ENCODE data around the gene PATJ.
"Not testable (repeated sequence)": the region's sequence is repeated elsewhere in the genome, so short reads cannot be mapped to it uniquely, and the experiment has no call there.

The PATJ gene

GRCh38 chr1:61743716-61744580 lies 1.7 kb downstream of the PATJ start:
- no peak for DNase-seq

DNA sequence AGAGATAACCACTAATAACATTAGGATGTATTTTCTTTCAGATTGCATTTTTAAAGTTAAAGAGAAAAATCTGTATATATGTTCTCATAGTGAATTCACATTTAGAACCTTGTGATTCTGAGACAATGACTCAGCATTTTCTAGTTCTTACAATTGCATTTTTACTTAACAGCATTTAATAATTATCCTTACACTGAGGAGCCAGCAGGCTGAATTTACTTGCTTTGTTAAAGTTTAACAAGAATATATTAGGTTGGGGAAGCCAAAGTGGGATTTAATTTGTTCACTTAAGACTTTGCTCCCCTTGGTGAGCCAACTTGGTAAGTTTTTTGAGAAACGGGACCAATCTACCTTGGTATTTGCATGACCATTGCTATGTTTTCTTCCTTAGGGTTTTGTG lies 4.5 kb downstream of the PATJ start:
- no peak for DNase-seq

GRCh38 chr1:61748566-61748965 lies 6.3 kb downstream of the PATJ start:
- no peak for DNase-seq

- no peak for DNase-seq
Measured at GRCh38 chr1:61749574-61749973, 7.3 kb downstream of the PATJ start.

DNA sequence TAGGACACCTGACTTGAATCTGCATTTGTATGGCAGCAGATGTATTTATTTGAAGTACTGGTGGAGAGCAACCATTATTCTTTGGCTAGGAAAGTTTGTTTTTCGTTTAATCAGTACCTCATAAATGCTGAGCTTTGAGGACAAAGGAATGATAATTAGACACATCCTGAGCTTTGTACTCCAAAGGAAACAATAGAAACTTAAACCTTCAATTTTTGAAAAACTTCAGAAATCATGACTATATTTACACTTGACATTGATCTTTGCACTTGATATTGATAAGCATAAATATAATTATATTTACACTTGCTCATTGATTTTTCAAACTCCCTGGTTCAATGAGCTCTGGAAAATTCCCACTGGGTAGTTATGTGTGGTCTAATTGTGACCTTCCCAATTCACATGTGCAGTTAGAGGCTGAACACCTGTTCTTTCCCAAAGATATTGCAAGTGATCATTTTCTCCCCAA lies 10.7 kb downstream of the PATJ start:
- DNase-seq, result no peak

- no peak for DNase-seq
Measured at GRCh38 chr1:61753998-61754508, 11.8 kb downstream of the PATJ start.

DNA sequence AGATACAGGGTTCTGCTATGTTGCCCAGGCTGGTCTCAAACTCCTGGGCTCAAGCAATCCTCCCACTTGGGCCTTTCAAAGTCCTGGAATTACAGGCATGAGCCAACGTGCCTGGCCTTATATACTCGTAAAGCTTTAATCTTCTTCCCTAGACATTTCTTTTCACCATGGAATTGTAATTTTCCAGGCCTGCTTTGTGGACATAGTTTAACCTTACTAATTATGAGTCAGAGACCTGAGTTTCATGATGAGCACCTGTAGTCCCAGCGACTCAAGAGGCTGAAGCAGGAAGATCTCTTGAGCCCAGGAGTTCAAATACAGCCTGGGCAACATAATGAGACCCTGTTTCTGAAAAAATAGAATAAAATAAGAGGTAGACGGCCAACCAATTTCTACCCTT lies 12.3 kb downstream of the PATJ start:
- no peak for DNase-seq

GRCh38 chr1:61756773-61757172 lies 14.5 kb downstream of the PATJ start:
- no peak for DNase-seq

- no peak for DNase-seq
Measured at GRCh38 chr1:61757950-61758349, 15.7 kb downstream of the PATJ start.

GRCh38 chr1:61770131-61770530 lies 27.9 kb downstream of the PATJ start:
- no peak for DNase-seq

- no peak for DNase-seq
Measured at GRCh38 chr1:61776091-61776490, 33.8 kb downstream of the PATJ start.

GRCh38 chr1:61779231-61779630 lies 37.0 kb downstream of the PATJ start:
- no peak for DNase-seq

- DNase-seq, result no peak
Measured at GRCh38 chr1:61781151-61781550, 38.9 kb downstream of the PATJ start.

DNA sequence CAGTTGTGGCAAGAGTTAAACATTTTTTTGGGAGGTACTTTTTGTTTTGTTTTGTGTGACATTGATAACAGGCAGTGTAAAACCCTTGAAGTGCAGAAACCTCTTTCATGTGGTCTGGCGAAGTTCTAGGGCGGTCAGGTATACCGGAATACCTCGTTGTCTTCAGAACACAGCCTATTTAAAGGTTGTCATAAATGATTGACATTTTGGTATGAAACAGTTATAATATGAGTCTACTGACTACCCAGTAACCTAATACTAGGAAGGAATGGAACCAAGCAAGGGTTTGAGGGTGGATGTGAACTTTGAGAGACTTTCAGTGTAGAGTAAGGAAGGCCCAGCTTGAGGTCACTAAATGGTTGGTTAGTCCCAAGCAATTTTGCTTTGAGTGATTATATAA lies 40.5 kb downstream of the PATJ start:
- DNase-seq, result no peak

DNA sequence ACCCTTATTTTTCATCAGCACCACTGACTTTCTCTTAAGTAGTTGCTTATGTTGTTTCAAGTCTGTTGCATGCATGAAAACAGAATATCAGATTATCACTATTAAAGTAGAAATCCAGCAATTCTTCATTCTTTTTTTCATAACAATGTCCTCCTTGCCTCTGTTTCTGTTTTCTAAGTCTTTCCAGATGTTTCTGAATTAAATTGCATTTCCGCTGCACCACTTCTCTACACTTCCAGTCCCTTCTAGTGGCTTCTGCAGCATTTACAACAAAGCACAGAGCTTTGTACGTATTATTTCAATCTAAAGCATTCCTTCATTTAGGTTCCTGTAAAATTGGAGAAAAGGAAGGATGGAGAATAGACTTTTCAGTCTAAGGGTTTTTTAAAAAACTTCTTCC lies 42.4 kb downstream of the PATJ start:
- no peak for DNase-seq

GRCh38 chr1:61790837-61791236 lies 48.6 kb downstream of the PATJ start:
- DNase-seq, result no peak

GRCh38 chr1:61797045-61797755 lies 54.9 kb downstream of the PATJ start:
- no peak for DNase-seq

DNA sequence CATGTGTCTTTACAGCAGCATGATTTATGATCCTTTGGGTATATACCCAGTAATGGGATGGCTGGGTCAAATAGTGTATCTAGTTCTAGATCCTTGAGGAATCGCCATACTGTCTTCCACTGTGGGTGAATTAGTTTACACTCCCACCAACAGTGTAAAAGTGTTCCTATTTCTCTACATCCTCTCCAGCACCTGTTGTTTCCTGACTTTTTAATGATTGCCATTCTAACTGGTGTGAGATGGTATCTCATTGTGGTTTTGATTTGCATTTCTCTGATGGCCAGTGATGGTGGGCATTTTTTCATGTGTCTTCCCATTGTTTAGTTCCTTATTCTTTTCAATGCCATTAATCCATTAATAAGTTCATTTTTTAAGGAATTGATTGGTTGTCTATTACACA lies 58.8 kb downstream of the PATJ start:
- not testable (repeated sequence) for DNase-seq

GRCh38 chr1:61807606-61808140 lies 65.4 kb downstream of the PATJ start:
- DNase-seq, result no peak

GRCh38 chr1:61808321-61808720 lies 66.0 kb downstream of the PATJ start:
- no peak for DNase-seq

DNA sequence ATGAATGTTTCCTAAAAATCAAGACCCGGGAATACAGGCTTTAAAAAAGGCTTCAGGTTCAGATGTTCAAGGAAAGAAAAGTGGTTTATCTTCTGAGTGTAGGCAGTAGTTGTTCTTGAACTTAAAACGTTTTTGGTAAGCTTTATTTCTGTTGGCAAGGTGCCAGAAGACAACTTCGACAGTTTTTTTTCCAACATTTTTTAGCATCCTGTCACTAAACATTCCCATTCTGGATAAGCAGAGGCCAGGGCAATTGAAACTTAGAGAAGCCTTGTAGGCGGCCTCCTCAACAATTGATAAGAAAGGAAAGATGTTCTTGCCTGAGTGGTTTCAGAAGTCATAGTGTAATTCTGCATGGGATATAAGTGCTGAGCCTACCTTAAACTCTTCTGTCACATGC lies 66.7 kb downstream of the PATJ start:
- no peak for DNase-seq

GRCh38 chr1:61812916-61813315 lies 70.6 kb downstream of the PATJ start:
- DNase-seq, result no peak

DNA sequence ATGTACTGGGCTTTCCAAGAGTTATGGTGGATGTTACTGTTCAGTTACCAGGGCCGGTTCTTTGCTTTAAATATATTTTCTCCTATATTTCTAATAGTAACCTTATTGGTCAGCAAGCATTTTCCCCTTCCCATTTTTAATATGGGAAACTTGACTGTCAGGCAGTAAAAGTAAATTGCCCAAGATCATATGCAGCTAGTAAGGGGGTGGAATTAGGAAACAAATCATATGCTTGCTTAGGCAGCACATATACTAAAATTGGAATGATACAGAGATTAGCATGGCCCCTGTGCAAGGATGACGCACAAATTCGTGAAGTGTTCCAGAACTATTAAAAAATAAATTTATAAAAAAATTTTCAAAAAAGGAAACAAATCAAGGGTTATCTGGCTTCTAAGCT lies 73.9 kb downstream of the PATJ start:
- DNase-seq, result no peak

- no peak for DNase-seq
Measured at GRCh38 chr1:61818992-61819391, 76.7 kb downstream of the PATJ start.
